Inflammatory macrophage treated with lipopolysaccharide for 1 hour (primary cell): ENCODE measurements around the gene TBX1.
"Not testable (repeated sequence)": the region's sequence is repeated elsewhere in the genome, so short reads cannot be mapped to it uniquely, and the experiment has no call there.

Experiments
- DNase-seq, 2 donors: peaks; one replicate each; pipeline ENCODE4 v3.0.0-alpha.2; 2020 to 2022

Gene TBX1

GRCh38 chr22:19723983-19724827 is 36.4 kb upstream of the TBX1 start:
- DNase-seq = peak; percentile 13 to 29

- DNase-seq = no peak
These were observed 35.5 kb upstream of the TBX1 start for GRCh38 chr22:19724927-19725661.

- DNase-seq = not testable (repeated sequence)
These were observed 34.4 kb upstream of the TBX1 start for GRCh38 chr22:19726064-19726788.

- DNase-seq = no peak
These were observed 33.0 kb upstream of the TBX1 start for GRCh38 chr22:19727310-19728150.

- no peak for DNase-seq
These were observed 32.3 kb upstream of the TBX1 start for GRCh38 chr22:19728271-19728670.

GRCh38 chr22:19728836-19729235 is 31.7 kb upstream of the TBX1 start:
- no peak for DNase-seq

- DNase-seq = no peak
These were observed 31.1 kb upstream of the TBX1 start for GRCh38 chr22:19729507-19729906.

GRCh38 chr22:19730198-19730597 is 30.4 kb upstream of the TBX1 start:
- DNase-seq = no peak

- DNase-seq = peak; percentile 40 to 92
These were observed 29.8 kb upstream of the TBX1 start for GRCh38 chr22:19730655-19731360.

- no peak for DNase-seq
These were observed 29.0 kb upstream of the TBX1 start for GRCh38 chr22:19731361-19732135.

GRCh38 chr22:19732403-19733113 is 28.0 kb upstream of the TBX1 start:
- DNase-seq = no peak

GRCh38 chr22:19733755-19734154 is 26.8 kb upstream of the TBX1 start:
- no peak for DNase-seq

- no peak for DNase-seq
These were observed 26.4 kb upstream of the TBX1 start for GRCh38 chr22:19734163-19734562.

GRCh38 chr22:19734837-19735382 is 25.7 kb upstream of the TBX1 start:
- no peak for DNase-seq

- DNase-seq = no peak
These were observed 24.7 kb upstream of the TBX1 start for GRCh38 chr22:19735665-19736510.

- DNase-seq = no peak
These were observed 22.5 kb upstream of the TBX1 start for GRCh38 chr22:19737846-19738663.

- no peak for DNase-seq
These were observed 21.7 kb upstream of the TBX1 start for GRCh38 chr22:19738664-19739447.
